Tibial artery (tissue), 4 donors: ENCODE data around the gene DCAF4.

Experiments
- DNase-seq, 2 donors: peaks; one replicate each; pipeline ENCODE4 v3.0.0-alpha.2; 2019
- H3K27ac ChIP-seq, 2 donors: fragments of 200-600 bp; sonication (generic) in 1 of 2; 1 replicate in 1 of 2; 2 replicates in 1 of 2; pipeline ENCODE4 v1.5.1; 2018 to 2019; ENCODE audit warnings: mild to moderate bottlenecking in 1 of 2
- H3K27me3 ChIP-seq, 2 donors: fragments of 200-600 bp; sonication (generic) in 1 of 2; one replicate each; pipeline versions ENCODE4 v1.5.1 to v1.6.0; 2016 to 2019
- H3K36me3 ChIP-seq, 3 donors: fragments of 200-600 bp; sonication (generic) in 2 of 3; one replicate each; pipeline ENCODE4 v1.5.1; 2016 to 2019; ENCODE audit warnings: mild to moderate bottlenecking in 2 of 3
- H3K4me1 ChIP-seq, 4 donors: fragments of 200-600 bp; sonication (generic) in 2 of 4; 1 replicate in 3 of 4; 2 replicates in 1 of 4; pipeline ENCODE4 v1.5.1; 2016 to 2019
- H3K4me3 ChIP-seq, 2 donors: fragments of 200-600 bp; sonication (generic) in 1 of 2; 1 replicate in 1 of 2; 2 replicates in 1 of 2; pipeline ENCODE4 v1.5.1; 2018 to 2019; ENCODE audit warnings: mild to moderate bottlenecking in 2 of 2
- H3K9me3 ChIP-seq, 3 donors: fragments of 200-600 bp; sonication (generic) in 1 of 3; one replicate each; pipeline ENCODE4 v1.5.1; 2016 to 2019
- CTCF ChIP-seq, 2 experiments: fragments of 200-600 bp in 1 of 2; fragments of 450-650 bp in 1 of 2; IDR thresholded peaks; one replicate each; pipeline ENCODE4 v1.5.1; 2017 to 2019; ENCODE audit warnings: antibody characterized with exemption in 2 of 2, mild to moderate bottlenecking in 1 of 2, moderate library complexity in 1 of 2
- intact Hi-C: fragments of 100-400 bp; cut with DNase I; formaldehyde crosslinking; loops from one replicate; pipeline ENCODE4 v1.15.0; 2023; ENCODE audit warnings: low total_unique reads

DCAF4 gene

GRCh38 chr14:72913809-72914208, 12.5 kb upstream of the DCAF4 start:
- Histone ChIP-seq H3K9me3 (no peaks in the 10 kb centered on the region), H3K36me3 (no peaks in the 10 kb centered on the region), H3K27ac (no peak overlapping the region), H3K4me1 (peaks cover 0 to 40% (median 19%) of the 10 kb centered on the region in 4 donors), H3K27me3 (no peaks in the 10 kb centered on the region), H3K4me3 (no peak overlapping the region)
- TF ChIP-seq CTCF (IDR thresholded peaks at IDR 0.05), result no peak
- no peak for DNase-seq
- intact Hi-C loops, result no loop called here

- H3K4me1 ChIP-seq, result peaks cover 0 to 32% (median 14%) of the 10 kb centered on the region in 4 donors
- H3K27ac ChIP-seq, result peak overlapping the region; percentile 60 to 73
- no peaks in the 10 kb centered on the region for H3K27me3 ChIP-seq
- no peaks in the 10 kb centered on the region for H3K36me3 ChIP-seq
- intact Hi-C loops, result no loop called here
- DNase-seq, result no peak
- TF ChIP-seq CTCF (IDR thresholded peaks at IDR 0.05), result no peak
- H3K4me3 ChIP-seq, result no peak overlapping the region
- H3K9me3 ChIP-seq, result no peaks in the 10 kb centered on the region
Observed at GRCh38 chr14:72916174-72916573, 10.1 kb upstream of the DCAF4 start.

- H3K27ac ChIP-seq, result peak overlapping the region; percentile 60 to 73
- H3K4me3 ChIP-seq, result no peak overlapping the region
- no peaks in the 10 kb centered on the region for H3K9me3 ChIP-seq
- no peaks in the 10 kb centered on the region for H3K36me3 ChIP-seq
- intact Hi-C loops, result no loop called here
- H3K27me3 ChIP-seq, result no peaks in the 10 kb centered on the region
- TF ChIP-seq CTCF (IDR thresholded peaks at IDR 0.05), result no peak
- DNase-seq, result no peak
- peaks cover 0 to 32% (median 14%) of the 10 kb centered on the region in 4 donors for H3K4me1 ChIP-seq
Observed at GRCh38 chr14:72917094-72917802, 9.0 kb upstream of the DCAF4 start.

GRCh38 chr14:72920008-72920407, 6.3 kb upstream of the DCAF4 start:
- Histone ChIP-seq H3K27me3 (no peaks in the 10 kb centered on the region), H3K4me3 (no peak overlapping the region), H3K9me3 (no peaks in the 10 kb centered on the region), H3K27ac (no peak overlapping the region), H3K36me3 (no peaks in the 10 kb centered on the region), H3K4me1 (peaks cover 0 to 32% (median 14%) of the 10 kb centered on the region in 4 donors)
- TF ChIP-seq CTCF (IDR thresholded peaks at IDR 0.05), result no peak
- no peak for DNase-seq
- intact Hi-C loops, result no loop called here

GRCh38 chr14:72921396-72921795, 4.9 kb upstream of the DCAF4 start:
- peaks cover 0 to 26% (median 14%) of the 10 kb centered on the region in 4 donors for H3K4me1 ChIP-seq
- H3K9me3 ChIP-seq, result no peaks in the 10 kb centered on the region
- H3K27ac ChIP-seq, result no peak overlapping the region
- DNase-seq, result no peak
- TF ChIP-seq CTCF (IDR thresholded peaks at IDR 0.05), result no peak
- no peaks in the 10 kb centered on the region for H3K36me3 ChIP-seq
- H3K4me3 ChIP-seq, result no peak overlapping the region
- intact Hi-C loops, result no loop called here
- no peaks in the 10 kb centered on the region for H3K27me3 ChIP-seq
